HEK293T (cell line): ENCODE results near the gene C16orf86.

ENCODE experiments used
- ARNT ChIP-seq: fragments of 450-650 bp; IDR thresholded peaks from 2 replicates; pipeline ENCODE4 v1.6.1; 2017; ENCODE audit warnings: mild to moderate bottlenecking
- CTBP1 ChIP-seq: fragments of 450-650 bp; IDR thresholded peaks from 2 replicates; pipeline ENCODE4 v1.6.1; 2016; ENCODE audit warnings: borderline replicate concordance
- ELF4 ChIP-seq: fragments of 450-650 bp; IDR thresholded peaks from 2 replicates; pipeline ENCODE4 v1.6.1; 2017; ENCODE audit warnings: antibody characterized with exemption
- FOXA1 ChIP-seq: fragments of 450-650 bp; IDR thresholded peaks from 2 replicates; pipeline ENCODE4 v1.6.1; 2016; ENCODE audit warnings: mild to moderate bottlenecking
- HDGF ChIP-seq: fragments of 450-650 bp; IDR thresholded peaks from 2 replicates; pipeline ENCODE4 v1.6.1; 2017; ENCODE audit warnings: antibody characterized with exemption, borderline replicate concordance
- L3MBTL2 ChIP-seq: fragments of 450-650 bp; conservative IDR thresholded peaks from 2 replicates; pipeline ENCODE4 v1.6.1; 2016; ENCODE audit warnings: mild to moderate bottlenecking
- SP1 ChIP-seq: fragments of 450-650 bp; IDR thresholded peaks from 2 replicates; pipeline ENCODE4 v1.6.1; 2017
- TARDBP ChIP-seq: fragments of 450-650 bp; IDR thresholded peaks from 2 replicates; pipeline ENCODE4 v1.6.1; 2016
- TF ChIP-seq, protein P1 (sequence below): fragments of 450-650 bp; IDR thresholded peaks from 2 replicates; pipeline ENCODE4 v1.6.1; 2016

DNA sequence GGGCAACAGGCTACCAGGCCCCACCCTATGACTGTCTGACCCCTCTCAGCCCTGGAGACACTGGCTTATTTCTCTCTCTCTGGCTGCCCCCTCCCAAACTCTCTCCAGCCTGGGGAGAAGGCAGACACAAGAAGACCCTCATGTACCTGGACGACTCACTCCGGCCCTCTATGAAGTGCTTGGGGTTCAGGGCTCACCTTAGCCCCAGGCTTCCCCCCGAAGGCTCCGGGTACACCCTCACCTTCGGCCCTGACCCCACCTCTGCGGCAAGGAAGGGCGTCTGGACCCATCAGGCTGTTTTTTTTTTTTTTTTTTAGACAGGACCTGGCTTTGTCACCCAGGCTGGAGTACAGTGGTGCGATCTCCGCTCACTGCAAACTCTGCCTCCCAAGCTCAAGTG, 22.6 kb upstream of the C16orf86 start:
- no peak for TF ChIP-seq CTBP1
- no peak for TF ChIP-seq HDGF
- no peak for TF ChIP-seq FOXA1
- TF ChIP-seq, protein P1, sequence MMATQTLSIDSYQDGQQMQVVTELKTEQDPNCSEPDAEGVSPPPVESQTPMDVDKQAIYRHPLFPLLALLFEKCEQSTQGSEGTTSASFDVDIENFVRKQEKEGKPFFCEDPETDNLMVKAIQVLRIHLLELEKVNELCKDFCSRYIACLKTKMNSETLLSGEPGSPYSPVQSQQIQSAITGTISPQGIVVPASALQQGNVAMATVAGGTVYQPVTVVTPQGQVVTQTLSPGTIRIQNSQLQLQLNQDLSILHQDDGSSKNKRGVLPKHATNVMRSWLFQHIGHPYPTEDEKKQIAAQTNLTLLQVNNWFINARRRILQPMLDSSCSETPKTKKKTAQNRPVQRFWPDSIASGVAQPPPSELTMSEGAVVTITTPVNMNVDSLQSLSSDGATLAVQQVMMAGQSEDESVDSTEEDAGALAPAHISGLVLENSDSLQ, result no peak
- no peak for TF ChIP-seq SP1
- TF ChIP-seq L3MBTL2, result no peak
- no peak for TF ChIP-seq ELF4
- no peak for TF ChIP-seq TARDBP
- TF ChIP-seq ARNT, result no peak
